Measurements from ENCODE around the gene GAL3ST1.

DNA sequence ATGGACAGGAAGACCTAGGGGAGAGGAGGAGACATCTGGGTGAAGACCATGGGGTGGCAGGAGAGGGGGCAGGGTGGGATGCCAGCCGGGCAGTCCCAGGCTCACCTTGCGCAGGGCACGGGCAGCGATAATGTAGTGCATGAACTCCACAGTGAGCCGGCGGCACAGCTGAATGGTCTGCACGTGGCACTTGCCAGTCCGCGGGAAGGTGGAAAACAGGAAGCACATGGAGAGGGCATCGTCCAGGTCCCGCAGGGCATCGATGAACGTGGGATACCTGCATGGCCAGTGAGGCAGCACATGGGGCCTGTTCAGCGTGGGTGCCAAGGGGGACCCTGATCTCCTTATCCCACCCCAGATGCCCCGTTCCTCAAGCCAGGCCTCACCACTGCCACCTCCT is 10.0 kb upstream of the GAL3ST1 start:
- TF ChIP-seq EZH2 (IDR thresholded peaks at IDR 0.05; ENCODE audit: borderline replicate concordance, insufficient read depth, low read length, poor library complexity, severe bottlenecking) (no peak), CTCF (IDR thresholded peaks at IDR 0.05; ENCODE audit: poor library complexity, severe bottlenecking) (no peak), MXI1 (conservative IDR thresholded peaks at IDR 0.05; ENCODE audit: poor library complexity, severe bottlenecking) (no peak), RAD21 (conservative IDR thresholded peaks at IDR 0.05) (no peak), REST (IDR thresholded peaks at IDR 0.05; ENCODE audit: borderline replicate concordance) (no peak), EP300 (conservative IDR thresholded peaks at IDR 0.05; ENCODE audit: poor library complexity, severe bottlenecking) (no peak), POLR2AphosphoS5 (IDR thresholded peaks at IDR 0.05) (no peak), TAF1 (IDR thresholded peaks at IDR 0.05; ENCODE audit: low read depth) (no peak)

Measured in neural cell (in vitro differentiated cells).